A549 (cell line): ENCODE measurements around the gene SMG6. TPM values are rescaled to one million over a fixed set of nuclear protein-coding genes. Genes with fewer than 3 reads are reported as not detected.

Source experiments
- ATAC-seq, 2 experiments: fragments of 200-7000 bp in 1 of 2; fragments of >200 bp in 1 of 2; cut with Nextera tagmentation in 1 of 2; cut with Tn5 transposase in 1 of 2; 3 replicates each; pipeline versions ENCODE4 v1.8.0 to v1.9.1; 2018 to 2020; ENCODE audit warnings: mild to moderate bottlenecking in 1 of 2, moderate library complexity in 1 of 2
- CTCF ChIA-PET: fragments of 300-600 bp; sonication (Branson Sonifier 250); formaldehyde crosslinking; extraction: SDS; loops from one replicate; lab custom pipeline; 2021; ENCODE audit warnings: antibody characterized with exemption, inconsistent platforms; lab: Yijun Ruan, JAX
- POLR2A ChIA-PET: fragments of 350-600 bp; formaldehyde crosslinking; extraction: SDS; loops from one replicate; lab custom pipeline; 2021; ENCODE audit warnings: antibody characterized with exemption, inconsistent platforms; lab: Yijun Ruan, JAX
- DNase-seq, 2 experiments: peaks; one replicate each; pipeline versions ENCODE4 v3.0.0 to v3.0.0-alpha.2; 2011 to 2016; ENCODE audit warnings: low read depth in 1 of 2, low spot score in 1 of 2
- FAIRE-seq: peaks from 2 replicates; lab custom pipeline; 2011; peaks lifted over from hg19 to GRCh38; lab: Jason Lieb, UNC
- H3K27ac ChIP-seq, 2 experiments: fragments of >200 bp; sonication (Bioruptor Twin); formaldehyde crosslinking; 3 replicates each; pipeline ENCODE4 v1.5.1; 2016 to 2017
- H3K4me1 ChIP-seq: fragments of >200 bp; sonication (Bioruptor Twin); formaldehyde crosslinking; 3 replicates; pipeline ENCODE4 v1.6.1; 2016
- H3K4me2 ChIP-seq: fragments of >200 bp; sonication (Bioruptor Twin); formaldehyde crosslinking; 3 replicates; pipeline ENCODE4 v1.6.1; 2016
- H3K4me3 ChIP-seq: fragments of >200 bp; sonication (Bioruptor Twin); formaldehyde crosslinking; 3 replicates; pipeline ENCODE4 v1.5.1; 2016
- H3K9me3 ChIP-seq: fragments of >200 bp; sonication (Bioruptor Twin); formaldehyde crosslinking; 3 replicates; pipeline ENCODE4 v1.6.1; 2016
- BCL3 ChIP-seq: fragments of >200 bp; sonication (Bioruptor Twin); formaldehyde crosslinking; IDR thresholded peaks from 3 replicates; pipeline ENCODE4 v1.6.1; 2016
- CBX8 ChIP-seq: fragments of 200-600 bp; sonication (generic); IDR thresholded peaks from 2 replicates; pipeline ENCODE4 v1.6.1; 2016
- E2F6 ChIP-seq: IDR thresholded peaks from 2 replicates; pipeline ENCODE4 v1.6.1; 2012; ENCODE audit warnings: low read depth, borderline replicate concordance
- EHMT2 ChIP-seq: fragments of 200-600 bp; sonication (generic); IDR thresholded peaks from 2 replicates; pipeline ENCODE4 v1.6.1; 2016; ENCODE audit warnings: antibody characterized with exemption, low read depth, mild to moderate bottlenecking, moderate library complexity
- ELK1 ChIP-seq: fragments of 150-350 bp; IDR thresholded peaks from 2 replicates; pipeline ENCODE4 v1.6.1; 2014; ENCODE audit warnings: low read depth, mild to moderate bottlenecking, low read length
- EP300 ChIP-seq, 2 experiments: fragments of >200 bp; sonication (Bioruptor Twin); formaldehyde crosslinking; IDR thresholded peaks; 2 replicates in 1 of 2; 3 replicates in 1 of 2; pipeline ENCODE4 v1.6.1; 2016 to 2017
- ESRRA ChIP-seq: fragments of 150-350 bp; IDR thresholded peaks from 2 replicates; pipeline ENCODE4 v1.6.1; 2014; ENCODE audit warnings: mild to moderate bottlenecking, low read length, borderline replicate concordance
- HDAC2 ChIP-seq: fragments of 200-600 bp; sonication (generic); IDR thresholded peaks from 2 replicates; pipeline ENCODE4 v1.6.1; 2016
- HEYL ChIP-seq: fragments of 250-450 bp; sonication (Bioruptor Pico); IDR thresholded peaks from 2 replicates; pipeline ENCODE4 v1.8.0; 2021; ENCODE audit warnings: mild to moderate bottlenecking, moderate library complexity
- HOXA7 ChIP-seq: fragments of 250-450 bp; sonication (Bioruptor Pico); IDR thresholded peaks from 2 replicates; pipeline ENCODE4 v1.5.0; 2020; ENCODE audit warnings: mild to moderate bottlenecking, moderate library complexity
- HOXB5 ChIP-seq: fragments of 250-450 bp; sonication (Bioruptor Pico); IDR thresholded peaks from 2 replicates; pipeline ENCODE4 v1.5.0; 2020; ENCODE audit warnings: mild to moderate bottlenecking, moderate library complexity
- JUN ChIP-seq, 2 experiments: fragments of >200 bp; sonication (Bioruptor Twin); formaldehyde crosslinking; IDR thresholded peaks; 2 replicates in 1 of 2; 3 replicates in 1 of 2; pipeline ENCODE4 v1.6.1; 2016 to 2017
- NFE2L2 ChIP-seq: fragments of 150-350 bp; conservative IDR thresholded peaks from 2 replicates; pipeline ENCODE4 v1.6.1; 2014; ENCODE audit warnings: low read length
- PHF8 ChIP-seq: fragments of 200-600 bp; sonication (generic); IDR thresholded peaks from 2 replicates; pipeline ENCODE4 v1.6.1; 2016; ENCODE audit warnings: low read depth, mild to moderate bottlenecking, antibody characterized with exemption, moderate library complexity, borderline replicate concordance
- POLR2A ChIP-seq: IDR thresholded peaks from 2 replicates; pipeline ENCODE4 v1.6.1; 2012; ENCODE audit warnings: mild to moderate bottlenecking, low read length
- RAD21 ChIP-seq, 2 experiments: fragments of >200 bp in 1 of 2; sonication (Bioruptor Twin) in 1 of 2; formaldehyde crosslinking in 1 of 2; IDR thresholded peaks in 1 of 2; conservative IDR thresholded peaks in 1 of 2; 2 replicates in 1 of 2; 3 replicates in 1 of 2; pipeline ENCODE4 v1.6.1; 2012 to 2018; ENCODE audit warnings: inconsistent platforms in 1 of 2
- RCOR1 ChIP-seq: fragments of 150-350 bp; IDR thresholded peaks from 2 replicates; pipeline ENCODE4 v1.6.1; 2014; ENCODE audit warnings: antibody characterized with exemption, low read length, low read depth
- REST ChIP-seq: fragments of 200-600 bp; sonication (generic); IDR thresholded peaks from 2 replicates; pipeline ENCODE4 v1.6.1; 2016; ENCODE audit warnings: antibody characterized with exemption, mild to moderate bottlenecking, moderate library complexity
- SREBF2 ChIP-seq: fragments of 450-650 bp; IDR thresholded peaks from 2 replicates; pipeline ENCODE4 v1.6.1; 2014; ENCODE audit warnings: mild to moderate bottlenecking, moderate library complexity
- TFCP2L1 ChIP-seq: fragments of 250-450 bp; sonication (Bioruptor Pico); IDR thresholded peaks from 2 replicates; pipeline ENCODE4 v1.5.0; 2021; ENCODE audit warnings: mild to moderate bottlenecking
- TP53 ChIP-seq: fragments of 250-450 bp; sonication (Bioruptor Pico); IDR thresholded peaks from 2 replicates; pipeline ENCODE4 v1.5.0; 2021; ENCODE audit warnings: mild to moderate bottlenecking, moderate library complexity
- USF2 ChIP-seq: fragments of 450-650 bp; IDR thresholded peaks from 2 replicates; pipeline ENCODE4 v1.6.1; 2014; ENCODE audit warnings: antibody characterized with exemption
- ZFP36 ChIP-seq: fragments of 450-650 bp; IDR thresholded peaks from 2 replicates; pipeline ENCODE4 v1.6.1; 2014; ENCODE audit warnings: borderline replicate concordance; ENCODE audit not compliant: partially characterized antibody
- ZSCAN20 ChIP-seq: fragments of 250-450 bp; sonication (Bioruptor Pico); IDR thresholded peaks from 2 replicates; pipeline ENCODE4 v1.8.0; 2022; ENCODE audit warnings: mild to moderate bottlenecking, moderate library complexity
- WGBS: methylation state at CpG from one replicate; pipeline ENCODE4 v1.1.6; 2017; ENCODE audit errors: missing lambda C conversion rate; 5-methylcytosine and 5-hydroxymethylcytosine counted together
- polyA plus RNA-seq, 4 experiments: library from polyadenylated mRNA; depleted of rRNA in 3 of 4; stranded (reverse); fragments of >200 nt; fragmentation: RNase III in 1 of 4; extraction: RNeasy Plus Mini Kit Qiagen cat#74134 plus additional on column Dnase treatment in 1 of 4; gene quantifications; 2 replicates in 3 of 4; 3 replicates in 1 of 4; pipeline ENCODE4 v1.2.3, GENCODE V29; 2011 to 2017

Gene SMG6
- polyA plus RNA-seq, 2 of the 4 experiments (the other 2 are of a cell fraction) = 4.7 to 17.0 TPM

GRCh38 chr17:2156666-2157065, 146.9 kb downstream of the SMG6 start:
- no peak overlapping the region for H3K27ac ChIP-seq
- H3K4me2 ChIP-seq = no peak overlapping the region
- TF ChIP-seq TFCP2L1 (CRISPR knock-in tag) (no peak), HOXB5 (CRISPR knock-in tag) (no peak), ZFP36 (no peak), SREBF2 (no peak), ZSCAN20 (CRISPR knock-in tag) (no peak), RCOR1 (no peak), TP53 (no peak), POLR2A (no peak), NFE2L2 (no peak)
- H3K4me3 ChIP-seq = no peak overlapping the region
- POLR2A ChIA-PET = no interaction called here
- CTCF ChIA-PET = interaction anchor here (0.8 to 1.4 kb wide), 5 partner anchors 9 to 103 kb away, joined by 3 to 5 read pairs (median 3); partner anchors contain the start of gene HIC1
- FAIRE-seq = no peak
- no peak for ATAC-seq
- no peaks in the 10 kb centered on the region for H3K9me3 ChIP-seq
- no peak for DNase-seq
- WGBS = 91% methylated on average over 8 of the region's 8 CpGs
- peaks cover 16% of the 10 kb centered on the region; the same call in 2 of the 3 replicates for H3K4me1 ChIP-seq

GRCh38 chr17:2155573-2155972, 148.0 kb downstream of the SMG6 start:
- ChIA-PET CTCF (interaction anchor here (0.7 to 2.1 kb wide), 6 partner anchors 9 to 102 kb away, joined by 3 to 8 read pairs (median 4); partner anchors contain the start of gene HIC1), POLR2A (no interaction called here)
- no peak for FAIRE-seq
- H3K4me2 ChIP-seq = no peak overlapping the region
- WGBS = 87% methylated on average over 4 of the region's 4 CpGs
- no peak for TF ChIP-seq RAD21 (conservative IDR thresholded peaks at IDR 0.05 in 1 of 2, IDR thresholded peaks at IDR 0.05 in 1 of 2)
- no peak for TF ChIP-seq E2F6
- no peak for TF ChIP-seq EHMT2
- TF ChIP-seq BCL3 = no peak
- TF ChIP-seq HDAC2 = no peak
- TF ChIP-seq ELK1 = no peak
- TF ChIP-seq ESRRA = no peak
- TF ChIP-seq EP300 (IDR thresholded peaks at IDR 0.05) = no peak
- TF ChIP-seq HEYL (CRISPR knock-in tag) = no peak
- no peak for TF ChIP-seq JUN (IDR thresholded peaks at IDR 0.05)
- no peak for TF ChIP-seq CBX8
- no peak for TF ChIP-seq HOXA7 (CRISPR knock-in tag)
- TF ChIP-seq, all 56 proteins: peak for 0
- Histone ChIP-seq H3K4me3 (no peak overlapping the region), H3K27ac (no peak overlapping the region), H3K4me1 (peaks cover 16% of the 10 kb centered on the region; the same call in 2 of the 3 replicates), H3K9me3 (no peaks in the 10 kb centered on the region)
- ATAC-seq (no peak), DNase-seq (no peak)

- CTCF ChIA-PET = interaction anchor here (0.7 to 1.5 kb wide), 5 partner anchors 8 to 97 kb away, joined by 3 to 4 read pairs (median 3); partner anchors contain the start of gene HIC1
Observed at GRCh38 chr17:2151358-2152033, 152.1 kb downstream of the SMG6 start.

More at GRCh38 chr17:2151358-2152033, 152.1 kb downstream of the SMG6 start:
- DNase-seq = no peak
- Histone ChIP-seq H3K27ac (no peak overlapping the region), H3K4me1 (no peaks in the 10 kb centered on the region), H3K9me3 (no peaks in the 10 kb centered on the region), H3K4me2 (no peak overlapping the region), H3K4me3 (no peak overlapping the region)
- TF ChIP-seq USF2 (no peak), NFE2L2 (no peak), PHF8 (no peak), REST (no peak)
- POLR2A ChIA-PET = no interaction called here
- no peak for FAIRE-seq
- 82% methylated on average over 6 of the region's 6 CpGs for WGBS
- ATAC-seq = no peak
